Tibial artery (tissue), 4 donors: ENCODE data around the gene POLD4.

Experiments used
- DNase-seq, 2 donors: peaks; one replicate each; pipeline ENCODE4 v3.0.0-alpha.2; 2019
- H3K27ac ChIP-seq, 2 donors: fragments of 200-600 bp; sonication (generic) in 1 of 2; 1 replicate in 1 of 2; 2 replicates in 1 of 2; pipeline ENCODE4 v1.5.1; 2018 to 2019; ENCODE audit warnings: mild to moderate bottlenecking in 1 of 2
- H3K27me3 ChIP-seq, 2 donors: fragments of 200-600 bp; sonication (generic) in 1 of 2; one replicate each; pipeline versions ENCODE4 v1.5.1 to v1.6.0; 2016 to 2019
- H3K36me3 ChIP-seq, 3 donors: fragments of 200-600 bp; sonication (generic) in 2 of 3; one replicate each; pipeline ENCODE4 v1.5.1; 2016 to 2019; ENCODE audit warnings: mild to moderate bottlenecking in 2 of 3
- H3K4me1 ChIP-seq, 4 donors: fragments of 200-600 bp; sonication (generic) in 2 of 4; 1 replicate in 3 of 4; 2 replicates in 1 of 4; pipeline ENCODE4 v1.5.1; 2016 to 2019
- H3K4me3 ChIP-seq, 2 donors: fragments of 200-600 bp; sonication (generic) in 1 of 2; 1 replicate in 1 of 2; 2 replicates in 1 of 2; pipeline ENCODE4 v1.5.1; 2018 to 2019; ENCODE audit warnings: mild to moderate bottlenecking in 2 of 2
- H3K9me3 ChIP-seq, 3 donors: fragments of 200-600 bp; sonication (generic) in 1 of 3; one replicate each; pipeline ENCODE4 v1.5.1; 2016 to 2019
- intact Hi-C: fragments of 100-400 bp; cut with DNase I; formaldehyde crosslinking; loops from one replicate; pipeline ENCODE4 v1.15.0; 2023; ENCODE audit warnings: low total_unique reads
- TF ChIP-seq, protein P1 (sequence below), 2 experiments: fragments of 200-600 bp in 1 of 2; fragments of 450-650 bp in 1 of 2; IDR thresholded peaks; one replicate each; pipeline ENCODE4 v1.5.1; 2017 to 2019; ENCODE audit warnings: antibody characterized with exemption in 2 of 2, mild to moderate bottlenecking in 1 of 2, moderate library complexity in 1 of 2

The POLD4 gene

DNA sequence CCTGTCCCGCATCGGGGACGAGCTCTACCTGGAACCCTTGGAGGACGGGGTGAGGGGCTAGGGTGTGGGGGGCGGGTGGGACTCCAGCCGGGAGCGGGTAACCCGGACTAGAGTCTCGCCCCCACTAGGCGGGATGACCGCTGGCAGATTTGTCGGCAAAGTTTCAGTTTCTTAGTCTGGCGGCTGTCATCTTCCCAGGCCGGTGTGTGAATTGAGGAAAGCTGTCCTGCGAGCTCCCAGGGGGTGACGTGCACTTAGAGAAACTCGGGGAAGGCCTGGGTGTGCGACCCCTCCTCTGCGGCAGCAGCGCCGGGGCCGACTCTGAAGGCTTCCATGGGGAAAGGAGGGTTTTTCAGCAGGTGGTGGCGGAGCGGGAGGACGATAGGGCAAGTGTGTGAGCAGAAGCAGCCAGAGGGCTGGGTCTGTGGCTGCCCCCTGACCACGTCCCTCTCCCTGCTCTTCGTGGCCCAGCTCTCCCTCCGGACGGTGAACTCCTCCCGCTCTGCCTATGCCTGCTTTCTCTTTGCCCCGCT, 38.9 kb upstream of the POLD4 start:
- no peaks in the 10 kb centered on the region for H3K9me3 ChIP-seq
- H3K27me3 ChIP-seq = no peaks in the 10 kb centered on the region
- H3K4me1 ChIP-seq = peaks cover 0 to 20% (median 18%) of the 10 kb centered on the region in 4 donors
- DNase-seq = no peak
- TF ChIP-seq, protein P1, sequence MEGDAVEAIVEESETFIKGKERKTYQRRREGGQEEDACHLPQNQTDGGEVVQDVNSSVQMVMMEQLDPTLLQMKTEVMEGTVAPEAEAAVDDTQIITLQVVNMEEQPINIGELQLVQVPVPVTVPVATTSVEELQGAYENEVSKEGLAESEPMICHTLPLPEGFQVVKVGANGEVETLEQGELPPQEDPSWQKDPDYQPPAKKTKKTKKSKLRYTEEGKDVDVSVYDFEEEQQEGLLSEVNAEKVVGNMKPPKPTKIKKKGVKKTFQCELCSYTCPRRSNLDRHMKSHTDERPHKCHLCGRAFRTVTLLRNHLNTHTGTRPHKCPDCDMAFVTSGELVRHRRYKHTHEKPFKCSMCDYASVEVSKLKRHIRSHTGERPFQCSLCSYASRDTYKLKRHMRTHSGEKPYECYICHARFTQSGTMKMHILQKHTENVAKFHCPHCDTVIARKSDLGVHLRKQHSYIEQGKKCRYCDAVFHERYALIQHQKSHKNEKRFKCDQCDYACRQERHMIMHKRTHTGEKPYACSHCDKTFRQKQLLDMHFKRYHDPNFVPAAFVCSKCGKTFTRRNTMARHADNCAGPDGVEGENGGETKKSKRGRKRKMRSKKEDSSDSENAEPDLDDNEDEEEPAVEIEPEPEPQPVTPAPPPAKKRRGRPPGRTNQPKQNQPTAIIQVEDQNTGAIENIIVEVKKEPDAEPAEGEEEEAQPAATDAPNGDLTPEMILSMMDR (IDR thresholded peaks at IDR 0.05) = no peak
- H3K27ac ChIP-seq = peak overlapping the region; percentile 78
- peak overlapping the region; percentile 78 to 81 for H3K4me3 ChIP-seq
- intact Hi-C loops = no loop called here
- H3K36me3 ChIP-seq = peaks cover 0 to 34% (median 13%) of the 10 kb centered on the region in 3 donors

DNA sequence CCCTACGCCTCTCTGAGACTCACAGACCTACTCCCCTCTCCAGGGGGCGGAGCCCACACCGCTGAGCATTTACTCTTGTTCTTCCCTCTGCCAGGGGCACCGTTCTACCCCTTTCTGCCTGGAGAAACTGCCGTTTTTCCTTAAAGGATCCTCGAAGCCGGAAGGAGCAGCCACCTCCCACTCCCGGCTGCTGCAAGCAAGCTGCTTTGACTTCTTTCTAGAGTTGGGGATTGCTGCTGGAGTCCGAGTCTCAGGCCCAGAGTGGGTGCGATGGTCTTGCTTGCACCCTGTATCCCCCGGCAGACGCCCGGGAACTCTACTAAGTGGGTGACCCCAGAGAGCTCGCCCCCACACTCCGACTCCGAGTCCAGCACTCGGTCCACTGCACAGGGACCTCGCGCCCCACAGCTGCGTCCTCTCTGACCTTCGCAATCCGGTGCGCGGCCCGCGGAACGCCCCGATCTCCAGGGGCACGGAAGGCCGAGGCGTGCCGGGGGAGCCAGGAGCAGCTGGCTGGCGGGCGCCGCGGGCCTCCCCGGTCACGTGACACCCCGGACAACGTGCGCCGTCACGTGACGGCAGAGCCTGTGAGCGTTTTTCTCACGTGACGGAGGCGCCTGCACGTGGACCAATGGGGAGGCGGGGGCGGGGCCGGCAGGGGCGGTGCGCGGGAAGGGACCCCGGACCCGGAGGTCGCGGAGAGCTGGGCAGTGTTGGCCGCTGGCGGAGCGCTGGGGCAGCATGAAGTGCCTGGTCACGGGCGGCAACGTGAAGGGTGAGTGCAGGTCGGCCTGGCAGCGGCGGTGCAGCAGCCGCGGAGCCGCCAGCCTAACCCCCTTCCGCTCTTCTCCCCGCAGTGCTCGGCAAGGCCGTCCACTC, 38.2 kb upstream of the POLD4 start, which contains the start of gene RAD9A:
RAD9A (plus strand) TSS at position 683 of the 879 bp plus-strand sequence; CDS start at position 742, 59 bp downstream.
- H3K4me1 ChIP-seq = peaks cover 0 to 20% (median 18%) of the 10 kb centered on the region in 4 donors
- intact Hi-C loops = no loop called here
- H3K36me3 ChIP-seq = peaks cover 0 to 27% (median 9%) of the 10 kb centered on the region in 3 donors
- peak within 1 kb of the TSS; percentile 78 for H3K27ac ChIP-seq
- peak; percentile 96 for DNase-seq
- no peaks in the 10 kb centered on the region for H3K9me3 ChIP-seq
- TF ChIP-seq, protein P1 (IDR thresholded peaks at IDR 0.05) = no peak
- no peaks in the 10 kb centered on the region for H3K27me3 ChIP-seq
- H3K4me3 ChIP-seq = peak within 1 kb of the TSS; percentile 78 to 81

DNA sequence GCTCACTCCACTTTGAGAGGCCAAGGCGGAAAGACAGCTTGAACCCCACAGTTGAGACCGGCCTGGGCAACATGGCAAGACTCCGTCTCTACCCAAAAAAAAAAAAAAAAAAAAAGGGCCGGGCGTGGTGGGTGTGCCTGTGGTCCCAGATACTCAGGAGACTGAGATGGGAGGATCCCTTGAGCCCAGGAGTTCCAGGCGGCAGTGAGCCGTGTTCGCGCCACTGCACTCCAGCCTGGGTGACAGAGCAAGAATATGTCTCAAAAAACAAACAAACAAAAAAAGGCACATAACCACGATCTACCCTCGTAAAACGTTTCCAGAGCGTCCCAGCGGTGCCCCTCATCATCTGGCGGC, 37.6 kb upstream of the POLD4 start:
- TF ChIP-seq, protein P1 (IDR thresholded peaks at IDR 0.05) = no peak
- Histone ChIP-seq H3K9me3 (no peaks in the 10 kb centered on the region), H3K36me3 (peaks cover 0 to 22% (median 2%) of the 10 kb centered on the region in 3 donors), H3K27ac (peak overlapping the region; percentile 78), H3K27me3 (no peaks in the 10 kb centered on the region), H3K4me3 (peak overlapping the region; percentile 78 to 81), H3K4me1 (peaks cover 0 to 20% (median 18%) of the 10 kb centered on the region in 4 donors)
- DNase-seq = no peak
- intact Hi-C loops = no loop called here

DNA sequence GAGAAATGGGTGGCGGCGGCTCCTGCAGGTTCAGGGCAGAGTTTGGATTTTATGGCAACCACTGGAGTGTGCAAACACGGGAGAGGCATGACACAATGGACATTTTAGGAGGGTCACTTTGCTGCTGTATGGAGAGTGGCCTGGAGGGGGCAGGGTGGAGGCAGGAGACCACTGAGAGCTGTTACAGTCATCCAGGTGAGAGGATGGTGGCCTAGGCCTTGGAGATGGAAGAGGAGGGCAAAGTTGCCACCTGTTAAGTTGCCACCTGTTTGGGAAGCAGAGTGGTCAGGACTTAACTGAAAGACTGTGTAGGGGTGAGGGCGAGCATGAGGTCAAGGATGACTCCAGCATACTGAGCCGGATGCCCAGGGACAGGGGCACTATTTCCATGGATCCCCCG, 36.1 kb upstream of the POLD4 start:
- H3K36me3 ChIP-seq = peaks cover 0 to 12% (median 0%) of the 10 kb centered on the region in 3 donors
- H3K27me3 ChIP-seq = no peaks in the 10 kb centered on the region
- intact Hi-C loops = no loop called here
- H3K27ac ChIP-seq = no peak overlapping the region
- TF ChIP-seq, protein P1 (IDR thresholded peaks at IDR 0.05) = peak; percentile 38 to 39
- H3K4me1 ChIP-seq = peaks cover 0 to 30% (median 26%) of the 10 kb centered on the region in 4 donors
- DNase-seq = no peak
- H3K9me3 ChIP-seq = no peaks in the 10 kb centered on the region
- H3K4me3 ChIP-seq = no peak overlapping the region

DNA sequence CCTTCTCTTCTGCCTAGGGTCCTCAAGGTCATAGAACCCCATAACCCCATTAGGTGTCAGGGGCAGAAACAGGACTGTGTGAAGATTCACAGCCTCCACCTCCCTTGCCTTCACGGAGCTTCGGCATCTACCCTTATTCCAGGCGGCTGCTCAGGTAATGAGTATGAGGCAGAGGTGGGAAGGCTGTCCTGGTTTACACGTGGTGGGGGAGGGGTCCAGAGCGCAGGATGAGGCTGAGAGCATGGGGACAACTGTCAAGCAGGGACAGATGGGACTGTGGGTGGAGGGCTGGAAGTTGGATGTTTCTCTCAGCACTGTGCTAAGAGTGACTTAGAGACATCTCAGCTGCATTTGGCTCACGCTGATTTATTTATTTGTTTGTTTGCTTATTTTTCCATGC, 34.2 kb upstream of the POLD4 start:
- intact Hi-C loops = no loop called here
- TF ChIP-seq, protein P1 (IDR thresholded peaks at IDR 0.05) = no peak
- peaks cover 0 to 27% (median 21%) of the 10 kb centered on the region in 4 donors for H3K4me1 ChIP-seq
- no peak overlapping the region for H3K4me3 ChIP-seq
- no peak overlapping the region for H3K27ac ChIP-seq
- no peaks in the 10 kb centered on the region for H3K36me3 ChIP-seq
- DNase-seq = no peak
- no peaks in the 10 kb centered on the region for H3K27me3 ChIP-seq
- no peaks in the 10 kb centered on the region for H3K9me3 ChIP-seq
